ENCODE measurements around the gene PSME3IP1.
"Not testable (repeated sequence)": the region's sequence is repeated elsewhere in the genome, so short reads cannot be mapped to it uniquely, and the experiment has no call there.

Gene PSME3IP1

GRCh38 chr16:57115514-57116182 is 70.2 kb downstream of the PSME3IP1 start:
- no peak for DNase-seq

GRCh38 chr16:57115168-57115513 is 70.7 kb downstream of the PSME3IP1 start:
- DNase-seq: no peak

GRCh38 chr16:57113664-57114063 is 72.2 kb downstream of the PSME3IP1 start:
- DNase-seq: no peak

GRCh38 chr16:57113042-57113453 is 72.8 kb downstream of the PSME3IP1 start:
- DNase-seq: no peak

- DNase-seq: no peak
These were observed 73.3 kb downstream of the PSME3IP1 start for GRCh38 chr16:57112403-57113041.

- no peak for DNase-seq
These were observed 74.4 kb downstream of the PSME3IP1 start for GRCh38 chr16:57111420-57111819.

GRCh38 chr16:57110937-57111336 is 74.9 kb downstream of the PSME3IP1 start:
- no peak for DNase-seq

GRCh38 chr16:57109259-57110105 is 76.4 kb downstream of the PSME3IP1 start:
- DNase-seq: not testable (repeated sequence)

GRCh38 chr16:57108432-57108831 is 77.4 kb downstream of the PSME3IP1 start:
- no peak for DNase-seq

GRCh38 chr16:57107321-57107922 is 78.4 kb downstream of the PSME3IP1 start:
- no peak for DNase-seq

GRCh38 chr16:57106767-57107166 is 79.1 kb downstream of the PSME3IP1 start:
- no peak for DNase-seq

GRCh38 chr16:57105184-57105583 is 80.7 kb downstream of the PSME3IP1 start:
- no peak for DNase-seq

- DNase-seq: no peak
These were observed 81.1 kb downstream of the PSME3IP1 start for GRCh38 chr16:57104706-57105105.

GRCh38 chr16:57102888-57103851 is 82.7 kb downstream of the PSME3IP1 start:
- DNase-seq: no peak

All from NCI-H1694 (cell line).